ENCODE measurements around the gene ANAPC16.

Gene ANAPC16

GRCh38 chr10:72194949-72195348 is 20.9 kb upstream of the ANAPC16 start:
- Histone ChIP-seq H3K9me3 (ENCODE audit: control insufficient read depth, low read length) (no peaks in the 10 kb centered on the region), H2AFZ (no peak overlapping the region), H3K36me3 (ENCODE audit: control insufficient read depth, insufficient read depth, low read length) (no peaks in the 10 kb centered on the region), H3K79me2 (no peaks in the 10 kb centered on the region), H3K27ac (no peak overlapping the region), H3K9ac (no peak overlapping the region), H3K4me2 (ENCODE audit: low read length) (no peak overlapping the region), H3K4me3 (ENCODE audit: low read depth, low read length) (no peak overlapping the region), H3K27me3 (ENCODE audit: control insufficient read depth, insufficient read depth, low read length) (no peaks in the 10 kb centered on the region), H3K4me1 (no peaks in the 10 kb centered on the region)
- TF ChIP-seq, protein P1, sequence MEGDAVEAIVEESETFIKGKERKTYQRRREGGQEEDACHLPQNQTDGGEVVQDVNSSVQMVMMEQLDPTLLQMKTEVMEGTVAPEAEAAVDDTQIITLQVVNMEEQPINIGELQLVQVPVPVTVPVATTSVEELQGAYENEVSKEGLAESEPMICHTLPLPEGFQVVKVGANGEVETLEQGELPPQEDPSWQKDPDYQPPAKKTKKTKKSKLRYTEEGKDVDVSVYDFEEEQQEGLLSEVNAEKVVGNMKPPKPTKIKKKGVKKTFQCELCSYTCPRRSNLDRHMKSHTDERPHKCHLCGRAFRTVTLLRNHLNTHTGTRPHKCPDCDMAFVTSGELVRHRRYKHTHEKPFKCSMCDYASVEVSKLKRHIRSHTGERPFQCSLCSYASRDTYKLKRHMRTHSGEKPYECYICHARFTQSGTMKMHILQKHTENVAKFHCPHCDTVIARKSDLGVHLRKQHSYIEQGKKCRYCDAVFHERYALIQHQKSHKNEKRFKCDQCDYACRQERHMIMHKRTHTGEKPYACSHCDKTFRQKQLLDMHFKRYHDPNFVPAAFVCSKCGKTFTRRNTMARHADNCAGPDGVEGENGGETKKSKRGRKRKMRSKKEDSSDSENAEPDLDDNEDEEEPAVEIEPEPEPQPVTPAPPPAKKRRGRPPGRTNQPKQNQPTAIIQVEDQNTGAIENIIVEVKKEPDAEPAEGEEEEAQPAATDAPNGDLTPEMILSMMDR (IDR thresholded peaks at IDR 0.05) = no peak

GRCh38 chr10:72200883-72201282 is 14.9 kb upstream of the ANAPC16 start:
- Histone ChIP-seq H3K79me2 (no peaks in the 10 kb centered on the region), H3K36me3 (ENCODE audit: control insufficient read depth, insufficient read depth, low read length) (no peaks in the 10 kb centered on the region), H3K4me3 (ENCODE audit: low read depth, low read length) (no peak overlapping the region), H2AFZ (no peak overlapping the region), H3K9ac (no peak overlapping the region), H3K9me3 (ENCODE audit: control insufficient read depth, low read length) (no peaks in the 10 kb centered on the region), H3K4me2 (ENCODE audit: low read length) (no peak overlapping the region), H3K27ac (no peak overlapping the region), H3K27me3 (ENCODE audit: control insufficient read depth, insufficient read depth, low read length) (no peaks in the 10 kb centered on the region), H3K4me1 (no peaks in the 10 kb centered on the region)
- TF ChIP-seq, protein P1 (IDR thresholded peaks at IDR 0.05) = no peak

- Histone ChIP-seq H3K4me2 (ENCODE audit: low read length) (no peak overlapping the region), H3K36me3 (ENCODE audit: control insufficient read depth, insufficient read depth, low read length) (no peaks in the 10 kb centered on the region), H3K9ac (no peak overlapping the region), H3K4me1 (no peaks in the 10 kb centered on the region), H3K79me2 (no peaks in the 10 kb centered on the region), H3K9me3 (ENCODE audit: control insufficient read depth, low read length) (no peaks in the 10 kb centered on the region), H3K27me3 (ENCODE audit: control insufficient read depth, insufficient read depth, low read length) (no peaks in the 10 kb centered on the region), H2AFZ (no peak overlapping the region), H3K27ac (no peak overlapping the region), H3K4me3 (ENCODE audit: low read depth, low read length) (no peak overlapping the region)
- TF ChIP-seq, protein P1 (IDR thresholded peaks at IDR 0.05) = no peak
These were observed 14.5 kb upstream of the ANAPC16 start for GRCh38 chr10:72201293-72201692.

DNA sequence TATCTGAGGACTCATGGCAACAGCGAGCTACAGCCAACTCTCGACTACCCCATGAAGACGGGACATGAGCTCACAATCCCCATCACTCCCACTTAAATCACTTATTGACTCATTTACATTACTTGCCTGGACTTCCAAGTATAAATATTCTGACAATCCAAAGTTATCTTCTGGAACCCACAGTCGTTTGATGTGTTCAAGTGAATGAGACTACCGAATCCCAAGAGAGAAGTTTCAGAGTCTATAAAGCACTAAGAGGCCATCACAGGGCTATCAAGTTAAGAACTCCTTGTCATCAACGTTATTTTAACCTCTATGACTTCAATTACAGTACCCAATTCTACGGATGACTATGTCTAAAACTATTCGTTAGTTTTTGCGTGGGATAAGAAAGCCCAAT is 11.5 kb upstream of the ANAPC16 start:
- no peaks in the 10 kb centered on the region for H3K4me1 ChIP-seq
- no peaks in the 10 kb centered on the region for H3K36me3 ChIP-seq (ENCODE audit: control insufficient read depth, insufficient read depth, low read length)
- H3K27ac ChIP-seq = no peak overlapping the region
- no peak overlapping the region for H3K9ac ChIP-seq
- H3K4me3 ChIP-seq (ENCODE audit: low read depth, low read length) = no peak overlapping the region
- no peaks in the 10 kb centered on the region for H3K9me3 ChIP-seq (ENCODE audit: control insufficient read depth, low read length)
- no peaks in the 10 kb centered on the region for H3K27me3 ChIP-seq (ENCODE audit: control insufficient read depth, insufficient read depth, low read length)
- no peak overlapping the region for H3K4me2 ChIP-seq (ENCODE audit: low read length)
- H2AFZ ChIP-seq = no peak overlapping the region
- H3K79me2 ChIP-seq = no peaks in the 10 kb centered on the region
- TF ChIP-seq, protein P1 (IDR thresholded peaks at IDR 0.05) = no peak

DNA sequence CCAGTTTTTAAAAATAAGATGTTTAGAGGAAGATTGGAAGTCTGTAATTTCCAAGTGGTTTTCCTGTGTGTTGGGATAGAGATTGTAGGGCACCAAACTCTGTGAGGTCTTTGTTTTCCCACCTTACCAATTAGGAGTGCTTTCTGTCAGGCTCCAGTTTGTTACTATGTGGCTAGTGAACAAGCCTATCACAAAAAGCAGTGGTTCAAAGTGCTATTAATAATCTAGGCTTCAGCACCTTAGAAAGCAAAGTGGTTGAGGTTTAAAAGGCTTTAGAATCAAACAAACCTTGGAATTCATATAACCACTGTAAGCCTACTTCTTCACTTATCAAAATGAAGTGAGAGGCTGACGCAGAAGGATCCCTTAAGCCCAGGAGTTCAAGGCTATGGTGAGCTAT is 11.1 kb upstream of the ANAPC16 start:
- Histone ChIP-seq H3K36me3 (ENCODE audit: control insufficient read depth, insufficient read depth, low read length) (no peaks in the 10 kb centered on the region), H3K79me2 (peaks cover 2% of the 10 kb centered on the region), H3K4me2 (ENCODE audit: low read length) (no peak overlapping the region), H3K27me3 (ENCODE audit: control insufficient read depth, insufficient read depth, low read length) (no peaks in the 10 kb centered on the region), H3K9ac (no peak overlapping the region), H2AFZ (no peak overlapping the region), H3K9me3 (ENCODE audit: control insufficient read depth, low read length) (no peaks in the 10 kb centered on the region), H3K27ac (no peak overlapping the region), H3K4me1 (no peaks in the 10 kb centered on the region), H3K4me3 (ENCODE audit: low read depth, low read length) (no peak overlapping the region)
- TF ChIP-seq, protein P1 (IDR thresholded peaks at IDR 0.05) = no peak
